ENCODE measurements around the gene HMX3. TPM values are rescaled to one million over a fixed set of nuclear protein-coding genes. Genes with fewer than 3 reads are reported as not detected.

Gene HMX3
- total RNA-seq, 2 experiments from 2014 or later = 0.45 to 0.69 TPM

GRCh38 chr10:123150271-123150985 lies 14.7 kb downstream of the HMX3 start:
- peaks cover 50% of the 10 kb centered on the region for H3K4me1 Mint-ChIP-seq (ENCODE audit: low read depth)
- DNase-seq (peak; percentile 40), ATAC-seq (no peak)
- peaks cover 10% of the 10 kb centered on the region for H3K36me3 Mint-ChIP-seq (ENCODE audit: low read depth)
- no peak overlapping the region for H3K27ac Mint-ChIP-seq
- H3K27me3 Mint-ChIP-seq = peaks cover 40% of the 10 kb centered on the region
- no peaks in the 10 kb centered on the region for H3K9me3 Mint-ChIP-seq
- ChIA-PET CTCF (interaction anchor here (2.1 to 5.6 kb wide), 3 partner anchors 8 to 17 kb away, joined by 5 to 24 read pairs (median 13); no protein-coding TSS in a partner anchor), POLR2A (interaction anchor here (0.9 to 2.2 kb wide), 5 partner anchors 10 to 141 kb away, joined by 3 to 9 read pairs (median 6); no protein-coding TSS in a partner anchor)
- TF ChIP-seq CTCF (IDR thresholded peaks at IDR 0.05) = no peak
- peak overlapping the region; percentile 66 for H3K4me3 Mint-ChIP-seq
- intact Hi-C loops (cut with micrococcal nuclease) = loop anchor here (2.0 to 10.0 kb wide), 2 partner anchors 16 to 776 kb away; partner anchors contain the start of genes HMX3 and PLEKHA1

- DNase-seq = peak; percentile 62
- POLR2A ChIA-PET = interaction anchor here (0.7 to 2.2 kb wide), 5 partner anchors 11 to 19 kb away, joined by 3 to 9 read pairs (median 6); no protein-coding TSS in a partner anchor
Measured at GRCh38 chr10:123150986-123151736, 15.4 kb downstream of the HMX3 start.

GRCh38 chr10:123151737-123152135 lies 16.0 kb downstream of the HMX3 start:
- H3K4me3 Mint-ChIP-seq = peak overlapping the region; percentile 66
- DNase-seq (no peak), ATAC-seq (no peak)
- peaks cover 1% of the 10 kb centered on the region for H3K9me3 Mint-ChIP-seq
- peaks cover 29% of the 10 kb centered on the region for H3K27me3 Mint-ChIP-seq
- H3K4me1 Mint-ChIP-seq (ENCODE audit: low read depth) = peaks cover 50% of the 10 kb centered on the region
- peaks cover 23% of the 10 kb centered on the region for H3K36me3 Mint-ChIP-seq (ENCODE audit: low read depth)
- H3K27ac Mint-ChIP-seq = no peak overlapping the region
- ChIA-PET POLR2A (interaction anchor here (0.7 to 1.0 kb wide), 2 partner anchors 13 to 20 kb away, joined by 3 to 4 read pairs; no protein-coding TSS in a partner anchor), CTCF (interaction anchor here (1.8 to 5.6 kb wide), 2 partner anchors 12 to 18 kb away, joined by 5 to 24 read pairs; no protein-coding TSS in a partner anchor)
- TF ChIP-seq CTCF (IDR thresholded peaks at IDR 0.05) = no peak
- intact Hi-C loops (cut with micrococcal nuclease) = loop anchor here (2.0 to 10.0 kb wide), 2 partner anchors 17 to 777 kb away; partner anchors contain the start of genes HMX3 and PLEKHA1

More at GRCh38 chr10:123150986-123151736, 15.4 kb downstream of the HMX3 start:
- ATAC-seq = no peak
- Mint-ChIP-seq H3K4me1 (ENCODE audit: low read depth) (peaks cover 48% of the 10 kb centered on the region), H3K27me3 (peaks cover 33% of the 10 kb centered on the region), H3K36me3 (ENCODE audit: low read depth) (peaks cover 17% of the 10 kb centered on the region), H3K9me3 (peaks cover under 1% of the 10 kb centered on the region), H3K27ac (no peak overlapping the region), H3K4me3 (peak overlapping the region; percentile 66)
- intact Hi-C loops (cut with micrococcal nuclease) = loop anchor here (2.0 to 10.0 kb wide), 2 partner anchors 16 to 776 kb away; partner anchors contain the start of genes HMX3 and PLEKHA1
- TF ChIP-seq CTCF (IDR thresholded peaks at IDR 0.05) = no peak
- CTCF ChIA-PET = interaction anchor here (1.8 to 5.6 kb wide), 4 partner anchors 7 to 18 kb away, joined by 5 to 24 read pairs (median 9); no protein-coding TSS in a partner anchor

- no peak for DNase-seq
- peaks cover 20% of the 10 kb centered on the region for H3K27me3 Mint-ChIP-seq
- ChIA-PET CTCF (interaction anchor here (1.2 to 1.6 kb wide), 3 partner anchors 9 to 32 kb away, joined by 3 to 8 read pairs (median 6); no protein-coding TSS in a partner anchor), POLR2A (interaction anchor here (0.6 to 1.7 kb wide), 4 partner anchors 12 to 20 kb away, joined by 3 to 8 read pairs (median 4); no protein-coding TSS in a partner anchor)
- H3K4me3 Mint-ChIP-seq = peak overlapping the region; percentile 93
- peak overlapping the region; percentile 100 for H3K27ac Mint-ChIP-seq
- intact Hi-C loops (cut with micrococcal nuclease) = loop anchor here (10.0 kb wide), 1 partner anchor 779 kb away; the partner anchor contains the start of gene PLEKHA1
- ATAC-seq = no peak
- no peak for TF ChIP-seq CTCF (IDR thresholded peaks at IDR 0.05)
- H3K36me3 Mint-ChIP-seq (ENCODE audit: low read depth) = peaks cover 41% of the 10 kb centered on the region
- H3K9me3 Mint-ChIP-seq = peaks cover 1% of the 10 kb centered on the region
- H3K4me1 Mint-ChIP-seq (ENCODE audit: low read depth) = peaks cover 59% of the 10 kb centered on the region
Measured at GRCh38 chr10:123153486-123154091, 17.8 kb downstream of the HMX3 start.
